ENCODE measurements around the gene C6orf136.
"Not testable (repeated sequence)": the region's sequence is repeated elsewhere in the genome, so short reads cannot be mapped to it uniquely, and the experiment has no call there.

C6orf136 gene

DNA sequence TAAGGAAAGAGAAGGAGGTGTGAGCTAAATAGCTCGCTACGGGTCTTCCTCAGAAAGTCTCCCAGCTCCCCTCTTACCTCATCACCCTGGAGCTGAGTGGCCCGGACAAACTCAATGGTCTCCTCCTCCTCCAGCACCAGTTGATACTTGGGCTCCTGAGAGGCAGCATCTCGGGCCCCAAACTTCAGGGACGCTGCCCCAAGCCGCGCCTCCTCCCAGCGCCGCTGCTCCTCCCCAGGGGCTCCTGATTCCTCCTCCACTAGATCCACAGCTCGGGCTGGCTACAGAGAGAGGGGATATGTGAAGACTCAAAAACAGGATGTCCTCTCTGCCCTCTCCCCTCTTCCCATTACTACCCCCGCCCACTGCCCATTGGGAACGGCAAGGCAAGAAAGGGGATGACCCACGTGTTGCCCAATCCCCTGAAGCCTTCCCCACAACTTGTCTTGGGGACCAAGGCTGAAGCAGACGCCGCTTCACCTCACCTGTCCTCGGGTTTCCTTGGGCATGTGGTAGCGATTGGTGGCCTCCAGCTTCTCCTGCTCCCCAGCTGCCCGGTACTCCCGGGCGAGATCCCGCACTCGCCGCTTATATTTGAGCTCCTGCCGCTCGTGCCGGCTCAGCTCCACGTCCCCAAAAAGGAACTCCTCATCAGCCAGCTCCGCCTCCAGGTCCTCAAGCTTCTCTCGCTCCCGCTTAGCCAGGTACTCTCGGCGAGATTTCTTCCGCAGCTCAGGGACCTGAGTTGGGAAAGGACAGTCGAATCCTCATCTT, 18.2 kb downstream of the C6orf136 start:
- no peak for DNase-seq

- DNase-seq = not testable (repeated sequence)
Measured at GRCh38 chr6:30666300-30666699, 19.4 kb downstream of the C6orf136 start.

GRCh38 chr6:30670760-30671527, 24.0 kb downstream of the C6orf136 start:
- DNase-seq = no peak

- DNase-seq = peak; percentile 69 to 91 (median 85)
Measured at GRCh38 chr6:30672445-30673253, 25.7 kb downstream of the C6orf136 start, which contains the start of gene DHX16. TSS of gene DHX16 (minus strand) at chr6:30673006. CDS start at chr6:30672841, 165 bp downstream.

- DNase-seq = no peak
Measured at GRCh38 chr6:30676660-30677285, 29.8 kb downstream of the C6orf136 start.

DNA sequence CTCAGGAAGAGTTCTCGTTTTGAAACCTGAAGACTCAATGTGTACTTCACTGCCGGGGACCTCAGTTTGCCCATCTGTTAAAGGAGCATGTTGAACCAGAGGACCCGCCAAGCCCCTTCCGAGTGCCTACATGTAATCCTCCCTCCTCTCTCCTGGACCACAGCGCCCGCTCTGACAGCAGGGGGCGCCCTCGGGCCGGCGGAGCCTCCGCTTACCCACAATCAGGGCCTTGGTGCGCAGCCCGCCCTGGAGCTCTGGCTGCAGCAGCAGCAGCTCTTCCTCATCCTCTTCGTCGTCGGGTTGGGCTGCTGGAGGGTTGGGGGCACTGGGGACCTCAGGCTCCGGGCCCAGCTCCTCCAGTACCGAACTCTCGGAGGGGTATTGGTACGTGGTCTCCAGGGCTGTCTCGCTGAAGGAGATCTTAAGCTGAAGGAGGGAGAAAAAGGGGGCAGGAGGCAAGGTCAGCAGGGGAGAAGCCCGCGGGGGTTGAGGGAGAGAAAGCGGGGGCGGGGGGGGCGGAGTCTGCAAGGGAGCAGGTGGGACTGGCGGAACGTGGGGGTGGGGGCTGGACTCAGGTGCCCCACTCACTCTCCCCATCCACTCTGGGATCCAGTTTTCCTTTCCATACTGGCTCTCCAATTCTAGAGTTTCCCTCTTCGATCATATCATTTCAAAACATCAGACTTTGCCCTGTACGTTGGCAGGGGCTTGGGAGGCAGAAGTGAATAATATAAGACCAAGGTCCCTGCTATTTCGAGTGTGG, 32.2 kb downstream of the C6orf136 start:
- peak; percentile 78 to 91 (median 87) for DNase-seq

- DNase-seq = no peak
Measured at GRCh38 chr6:30679765-30680535, 33.0 kb downstream of the C6orf136 start.

GRCh38 chr6:30681766-30682142, 34.8 kb downstream of the C6orf136 start:
- no peak for DNase-seq

DNA sequence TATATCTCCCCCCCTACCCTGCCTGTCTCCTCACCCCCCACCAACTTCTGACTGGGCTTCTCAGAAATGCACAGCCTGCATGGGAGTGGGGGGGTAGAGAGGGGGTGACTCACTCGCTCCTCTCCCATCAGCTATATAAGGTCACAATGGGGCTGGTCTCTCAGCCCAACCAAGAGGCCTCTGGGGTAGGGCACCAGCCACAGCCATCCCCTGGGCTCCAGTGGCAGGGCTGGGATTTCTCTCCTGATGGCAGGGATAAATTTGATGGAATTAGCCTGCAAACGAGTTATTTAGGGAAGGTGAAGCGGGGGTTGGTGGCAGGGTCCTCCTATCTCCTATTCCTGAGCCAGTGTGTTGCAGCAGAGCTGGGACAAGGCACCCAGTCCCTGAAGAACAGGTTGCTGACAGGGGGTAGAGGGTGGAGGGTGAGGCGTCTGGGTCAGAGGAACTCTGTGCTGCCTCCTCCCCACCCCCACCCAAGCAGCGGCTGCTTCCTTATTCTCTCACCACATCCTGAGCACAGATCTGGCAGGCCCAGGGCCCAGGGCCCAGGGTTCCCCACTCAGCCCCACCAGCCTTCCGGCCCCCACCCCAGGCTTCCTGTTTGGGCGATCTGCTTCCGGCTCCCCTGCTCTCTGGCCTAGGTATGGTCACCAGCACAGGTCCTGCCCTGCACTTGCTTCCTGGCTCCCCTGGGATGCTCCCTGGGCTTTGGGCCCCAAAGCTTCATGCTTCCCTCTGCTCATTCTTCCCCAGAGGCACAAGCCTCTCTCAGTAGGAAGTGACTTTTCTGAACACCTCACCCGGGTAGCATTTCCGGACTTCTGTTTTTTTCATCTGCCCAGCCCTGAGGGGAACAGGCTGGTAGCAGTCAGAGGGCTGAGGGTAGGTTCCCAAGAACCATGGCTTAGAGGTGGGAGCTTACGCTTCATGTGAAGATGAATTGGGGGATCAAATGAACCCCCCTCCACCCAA, 35.5 kb downstream of the C6orf136 start:
- peak; percentile 81 to 97 (median 82) for DNase-seq

DNA sequence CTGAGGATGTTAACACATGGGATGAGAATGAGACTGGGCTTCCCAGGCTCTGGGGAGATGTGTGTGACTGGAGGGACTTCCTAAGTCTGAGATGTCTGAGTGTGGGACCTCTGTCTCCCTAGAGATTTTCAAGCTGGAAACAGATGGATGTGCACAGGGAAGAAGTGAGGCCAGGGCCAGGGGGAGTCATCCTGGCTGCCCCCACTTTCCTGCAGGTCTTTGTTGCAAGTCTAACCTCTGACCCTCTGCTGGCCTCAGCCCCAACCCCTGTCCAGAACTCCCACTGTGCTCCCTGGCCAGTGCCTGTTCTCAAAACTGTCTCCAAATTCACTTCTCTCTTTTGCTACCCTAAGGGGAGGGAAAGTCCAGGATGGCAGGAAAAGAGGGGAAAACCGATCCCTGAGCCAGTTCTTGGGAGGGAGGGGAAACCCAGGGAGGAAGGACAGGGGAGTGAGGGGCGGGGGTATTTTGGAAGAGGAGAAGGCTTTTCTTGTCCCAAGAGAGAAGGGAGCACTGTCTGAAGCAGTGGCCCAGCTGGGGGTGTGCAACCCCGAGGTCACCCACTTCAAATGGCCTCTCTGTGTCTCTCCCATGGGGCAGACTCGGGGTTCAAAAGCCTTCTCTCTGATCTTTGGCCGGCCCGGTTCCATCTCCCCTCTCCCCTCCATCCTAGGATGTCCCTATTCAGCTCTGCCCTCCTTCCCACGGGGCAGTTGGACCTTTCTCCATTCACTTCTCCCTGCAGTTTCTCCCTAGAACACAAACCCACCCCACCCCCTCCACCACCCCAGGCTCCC, 36.4 kb downstream of the C6orf136 start:
- no peak for DNase-seq

DNA sequence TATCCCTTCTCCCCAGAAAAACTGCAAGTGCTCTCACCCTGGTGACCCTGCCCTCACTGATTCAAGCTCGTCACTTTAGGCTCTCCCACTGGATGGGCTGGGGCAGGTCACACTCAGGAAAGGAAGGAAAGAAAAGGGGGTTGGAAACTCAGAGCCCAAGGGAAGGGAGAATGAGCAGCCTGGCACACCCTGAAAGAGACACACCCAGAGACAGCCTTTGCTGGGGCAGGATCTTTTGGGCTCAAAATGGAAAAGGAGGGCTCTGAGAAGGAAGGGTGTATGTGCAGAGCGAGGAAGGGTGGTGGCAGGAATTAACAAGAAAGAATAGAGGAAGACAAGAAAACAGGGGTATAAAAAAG, 37.0 kb downstream of the C6orf136 start:
- no peak for DNase-seq

DNA sequence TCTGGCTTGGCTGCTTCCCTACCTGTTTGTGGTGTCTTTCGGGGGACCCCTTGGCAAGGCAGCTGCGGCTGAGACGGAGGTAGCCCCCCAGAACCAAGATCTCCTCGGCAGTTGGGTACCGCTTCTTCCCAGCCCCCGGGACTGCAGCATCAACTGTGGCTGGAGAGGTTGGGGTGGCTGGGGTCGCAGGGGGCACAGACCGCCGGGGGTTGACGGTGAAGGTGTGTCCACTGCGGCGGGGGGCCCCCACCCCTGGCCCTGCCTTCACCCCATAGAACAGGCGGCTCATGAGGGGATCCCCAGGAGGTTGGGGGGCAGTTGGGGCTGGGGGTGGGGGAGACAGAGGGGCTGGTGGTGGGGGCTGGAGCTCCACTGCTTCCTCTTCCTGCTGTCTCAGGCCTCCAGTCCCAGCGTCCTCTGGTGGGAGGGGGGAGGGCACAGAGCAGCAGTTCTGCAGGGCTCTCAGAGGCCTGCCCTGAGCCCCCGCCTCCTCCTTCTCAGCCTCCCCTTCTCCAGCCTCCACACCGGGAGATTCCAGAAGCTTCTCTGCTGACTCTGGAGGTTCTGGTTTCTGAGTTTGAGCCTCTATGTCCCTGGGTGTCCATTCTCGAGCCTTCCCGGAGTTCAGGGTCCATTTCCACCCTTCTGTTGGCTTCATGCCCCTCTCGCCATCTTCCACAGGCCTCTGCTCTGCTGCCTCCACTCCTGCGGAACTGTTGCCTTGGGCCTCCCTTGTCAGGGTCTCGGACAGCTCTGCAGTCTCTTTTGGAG, 37.6 kb downstream of the C6orf136 start:
- DNase-seq = peak; percentile 24 to 71 (median 32)

DNA sequence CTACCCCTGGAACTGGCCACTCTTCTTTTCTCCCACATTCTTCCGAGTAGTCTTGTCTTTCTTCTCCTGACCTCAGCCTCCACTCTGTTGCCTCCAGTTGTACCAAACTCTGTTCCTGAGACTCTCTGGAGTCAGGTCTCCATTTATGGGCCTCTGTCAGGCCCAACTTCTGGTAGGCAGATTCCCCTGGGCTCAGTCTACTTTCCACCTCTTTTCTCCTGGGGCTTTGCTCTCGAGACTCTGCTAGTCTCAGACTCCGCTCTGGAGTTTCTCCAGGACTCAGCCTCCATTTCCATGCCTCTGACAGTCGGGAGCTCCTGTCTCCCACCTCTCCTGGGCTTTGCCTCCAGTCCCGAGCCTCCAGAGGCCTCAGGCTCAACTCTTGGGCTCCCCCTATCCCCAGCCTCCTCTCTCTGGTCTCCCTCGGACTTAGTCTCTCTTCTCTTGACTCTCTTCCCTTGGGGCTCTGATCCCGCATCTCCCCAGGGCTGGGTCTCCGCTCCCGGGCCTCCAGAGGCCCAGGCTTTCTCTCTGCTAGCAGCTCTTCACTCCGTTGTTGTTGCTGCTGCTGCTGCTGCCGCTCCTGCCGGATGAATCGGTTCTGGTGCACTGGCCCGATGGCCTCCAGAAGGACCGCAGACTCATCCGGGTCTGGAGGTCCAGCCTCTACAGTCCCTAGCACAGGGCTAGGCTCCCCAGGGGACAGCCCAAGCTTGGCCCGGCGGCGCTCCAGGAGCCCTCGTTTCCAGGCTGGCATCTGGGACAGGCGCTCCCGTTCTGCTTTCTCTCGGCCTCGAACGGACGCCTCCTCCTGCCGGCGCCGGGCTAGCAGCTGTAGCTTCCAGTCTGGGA, 38.5 kb downstream of the C6orf136 start:
- peak in 1 of 5 donors; percentile 46 for DNase-seq

DNA sequence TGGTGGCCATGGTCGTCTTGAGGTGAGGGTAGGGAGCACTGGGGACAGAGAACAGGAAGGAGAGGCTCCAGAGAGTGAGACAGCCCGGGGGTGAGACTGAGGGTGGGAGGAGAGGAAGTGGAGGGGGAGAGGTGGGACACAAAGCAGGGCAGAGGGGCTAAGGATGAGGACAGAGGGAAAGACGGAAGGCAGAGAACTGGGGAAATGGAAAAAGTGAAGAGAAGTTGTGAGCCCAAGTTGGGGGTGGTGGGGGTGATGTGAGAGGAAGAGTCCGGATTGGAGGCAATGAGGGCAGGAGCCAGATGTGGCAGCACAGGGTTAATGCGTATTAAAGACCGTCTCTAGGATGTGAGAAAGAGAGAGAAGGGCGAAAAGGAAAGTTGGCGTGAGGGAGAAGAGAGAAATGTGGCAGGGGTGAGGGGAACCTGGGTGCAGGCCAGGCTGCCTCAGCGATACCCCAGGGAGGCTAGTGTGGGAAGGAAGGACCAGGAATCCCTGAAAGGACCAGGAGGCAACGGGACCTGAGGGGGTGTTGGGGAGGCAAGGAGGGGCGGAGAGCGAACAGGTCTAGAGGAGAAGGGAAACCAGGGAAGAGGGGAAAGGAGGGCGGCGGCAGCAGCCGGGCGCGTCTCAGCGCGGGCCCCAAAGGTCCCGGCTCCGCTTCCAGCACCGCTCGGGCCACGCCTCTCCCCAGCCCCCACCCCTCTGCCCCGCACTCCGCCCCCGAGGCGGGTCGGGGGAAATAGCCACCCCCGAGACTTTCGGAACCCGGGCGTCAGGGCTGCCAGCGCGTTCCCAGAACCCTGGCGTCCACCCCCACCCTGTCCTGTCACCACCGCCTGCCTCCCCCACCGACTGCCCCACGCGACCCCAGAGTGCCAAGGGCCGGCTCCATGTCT, 39.3 kb downstream of the C6orf136 start, which contains the start of gene PPP1R18:
Gene PPP1R18 (minus strand): TSS at position 637 of the 899 bp plus-strand sequence. CDS start 627 bp downstream, at position 10.
- peak; percentile 68 to 82 (median 80) for DNase-seq

- DNase-seq = peak; percentile 68 to 80 (median 71)
Measured at GRCh38 chr6:30686908-30687658, 40.1 kb downstream of the C6orf136 start.

All from T-helper 1 cell (primary cell).